Fibroblast of the aortic adventitia (primary cell): ENCODE results near the gene DMD. TPM values are rescaled to one million over a fixed set of nuclear protein-coding genes. Genes with fewer than 3 reads are reported as not detected.

Experiments used
- DNase-seq: peaks from one replicate; pipeline ENCODE4 v3.0.0-alpha.2; 2010; ENCODE audit warnings: low read depth
- H3K4me3 ChIP-seq: 2 replicates; pipeline ENCODE4 v1.5.1; 2011; ENCODE audit warnings: low read depth, mild to moderate bottlenecking, control low read depth, low read length, moderate library complexity
- CTCF ChIP-seq: IDR thresholded peaks from 2 replicates; pipeline ENCODE4 v1.5.1; 2011; ENCODE audit warnings: mild to moderate bottlenecking, low read length, control low read depth, inconsistent platforms; ENCODE audit not compliant: insufficient read depth
- total RNA-seq: library from RNA; depleted of rRNA; stranded (reverse); fragments of >200 nt; gene quantifications from 2 replicates; pipeline ENCODE4 v1.2.3, GENCODE V29; 2012; ENCODE audit warnings: low replicate concordance

The DMD gene
- total RNA-seq, 1 donor: 10.3 TPM

GRCh38 chrX:31572360-31572759 is 1639.0 kb downstream of the DMD start:
- TF ChIP-seq CTCF: no peak
- peak; percentile 25 for DNase-seq
- H3K4me3 ChIP-seq: no peak overlapping the region

- H3K4me3 ChIP-seq: no peak overlapping the region
- TF ChIP-seq CTCF: no peak
- no peak for DNase-seq
These were observed 1640.7 kb downstream of the DMD start for GRCh38 chrX:31570658-31571057.

- no peak for DNase-seq
- H3K4me3 ChIP-seq: no peak overlapping the region
- no peak for TF ChIP-seq CTCF
These were observed 1647.6 kb downstream of the DMD start for GRCh38 chrX:31563792-31564191.

GRCh38 chrX:31555506-31555905 is 1655.8 kb downstream of the DMD start:
- TF ChIP-seq CTCF: no peak
- DNase-seq: peak; percentile 58

GRCh38 chrX:31551913-31552312 is 1659.4 kb downstream of the DMD start:
- no peak for DNase-seq
- H3K4me3 ChIP-seq: no peak overlapping the region
- no peak for TF ChIP-seq CTCF

More at GRCh38 chrX:31555506-31555905, 1655.8 kb downstream of the DMD start:
- no peak overlapping the region for H3K4me3 ChIP-seq

- H3K4me3 ChIP-seq: no peak overlapping the region
- DNase-seq: no peak
These were observed 1661.2 kb downstream of the DMD start for GRCh38 chrX:31550158-31550557.

More at GRCh38 chrX:31550158-31550557, 1661.2 kb downstream of the DMD start:
- TF ChIP-seq CTCF: no peak
